HepG2 (cell line): ENCODE measurements around the gene ANKHD1. TPM values are rescaled to one million over a fixed set of nuclear protein-coding genes. Genes with fewer than 3 reads are reported as not detected.

Experiments used
- ATAC-seq: fragments of 200-7000 bp; cut with Tn5 transposase; 3 replicates; pipeline ENCODE4 v1.9.1; 2020; ENCODE audit warnings: mild to moderate bottlenecking, moderate library complexity
- BruUV-seq: library from RNA; stranded (reverse); fragments of 400-500 nt; replicated peaks from 2 replicates; lab custom pipeline; 2021; lab: Mats Ljungman, UMichigan
- CTCF ChIA-PET: fragments of 300-600 bp; formaldehyde crosslinking; extraction: SDS; loops from one replicate; lab custom pipeline; 2021; ENCODE audit warnings: low total read pairs, inconsistent platforms, low intra/inter-chr PET ratio; lab: Yijun Ruan, JAX
- POLR2A ChIA-PET: fragments of 350-600 bp; sonication (Branson Sonifier 250); formaldehyde crosslinking; loops from one replicate; lab custom pipeline; 2020; ENCODE audit warnings: antibody characterized with exemption, inconsistent platforms; lab: Yijun Ruan, JAX
- DNase-seq: peaks from one replicate; pipeline ENCODE4 v3.0.0-alpha.2; 2015; ENCODE audit warnings: low spot score
- FAIRE-seq: peaks from 3 replicates; lab custom pipeline; 2011; peaks lifted over from hg19 to GRCh38; lab: Jason Lieb, UNC
- H2AFZ ChIP-seq: one replicate; pipeline ENCODE4 v1.6.1; 2011; ENCODE audit warnings: low read length, inconsistent platforms
- H3K27ac ChIP-seq: fragments of 300-600 bp; 3 replicates; pipeline ENCODE4 v1.8.0; 2011; ENCODE audit warnings: mixed run types, mild to moderate bottlenecking, mixed read lengths, low read length, inconsistent platforms; ENCODE audit not compliant: insufficient read depth; ENCODE audit errors: extremely low read length
- H3K27me3 ChIP-seq, 2 experiments: fragments of 200-600 bp in 1 of 2; 2 replicates in 1 of 2; 3 replicates in 1 of 2; pipeline versions ENCODE4 v1.6.0 to v1.8.0; 2011; ENCODE audit warnings: low read length in 2 of 2, mild to moderate bottlenecking in 2 of 2, moderate library complexity in 2 of 2, inconsistent platforms in 1 of 2; ENCODE audit not compliant: insufficient read depth in 2 of 2, control insufficient read depth in 1 of 2
- H3K36me3 ChIP-seq, 2 experiments: fragments of 200-600 bp in 1 of 2; replicated peaks in 1 of 2; 2 replicates in 1 of 2; 3 replicates in 1 of 2; pipeline versions ENCODE4 v1.5.1 to v1.8.0; 2011; ENCODE audit warnings: low read length in 2 of 2, inconsistent platforms in 1 of 2; ENCODE audit not compliant: insufficient read depth in 2 of 2, control insufficient read depth in 1 of 2
- H3K4me1 ChIP-seq: 2 replicates; pipeline ENCODE4 v1.5.1; 2012; ENCODE audit warnings: low read length, inconsistent platforms; ENCODE audit not compliant: insufficient read depth
- H3K4me2 ChIP-seq: 2 replicates; pipeline ENCODE4 v1.6.0; 2011; ENCODE audit warnings: low read depth, low read length, inconsistent platforms
- H3K4me3 ChIP-seq, 3 experiments: fragments of 200-600 bp in 1 of 3; sonication (generic), shearing (Covaris generic) in 1 of 3; replicated peaks in 1 of 3; 2 replicates each; pipeline ENCODE4 v1.5.1; 2011 to 2016; ENCODE audit warnings: low read length in 3 of 3, inconsistent platforms in 2 of 3, low read depth in 2 of 3, mild to moderate bottlenecking in 2 of 3, control low read depth in 1 of 3, mixed read lengths in 1 of 3; ENCODE audit not compliant: insufficient read depth in 1 of 3
- H3K79me2 ChIP-seq: one replicate; pipeline ENCODE4 v1.6.1; 2011; ENCODE audit warnings: low read length, inconsistent platforms; ENCODE audit not compliant: insufficient read depth
- H3K9ac ChIP-seq: 2 replicates; pipeline ENCODE4 v1.6.0; 2011; ENCODE audit warnings: mild to moderate bottlenecking, low read depth, low read length, inconsistent platforms; ENCODE audit not compliant: insufficient read depth
- H3K9me3 ChIP-seq: 2 replicates; pipeline ENCODE4 v1.5.1; 2012; ENCODE audit warnings: mild to moderate bottlenecking, low read length
- H4K20me1 ChIP-seq: 2 replicates; pipeline ENCODE4 v1.6.0; 2011; ENCODE audit warnings: inconsistent platforms, mild to moderate bottlenecking, low read length, moderate library complexity; ENCODE audit not compliant: insufficient read depth
- CC2D1A ChIP-seq: sonication (generic); formaldehyde crosslinking; IDR thresholded peaks from 2 replicates; pipeline ENCODE4 v1.8.1; 2023; ENCODE audit warnings: mild to moderate bottlenecking, missing genetic modification reagents
- SOX13 ChIP-seq, 3 experiments: fragments of 450-650 bp in 1 of 3; sonication (generic) in 1 of 3; formaldehyde crosslinking in 1 of 3; IDR thresholded peaks in 2 of 3; conservative IDR thresholded peaks in 1 of 3; 2 replicates each; pipeline versions ENCODE4 v1.5.0 to v1.6.1; 2016 to 2020; ENCODE audit warnings: antibody characterized with exemption in 1 of 3, mild to moderate bottlenecking in 1 of 3, missing compliant biosample characterization in 1 of 3, missing genetic modification reagents in 1 of 3, moderate library complexity in 1 of 3
- THAP11 ChIP-seq: IDR thresholded peaks from 2 replicates; pipeline ENCODE4 v1.6.1; 2016; ENCODE audit warnings: missing biosample characterization, missing genetic modification reagents
- THAP9 ChIP-seq: sonication (generic); formaldehyde crosslinking; IDR thresholded peaks from 2 replicates; pipeline ENCODE4; 2020; ENCODE audit warnings: missing genetic modification reagents, mild to moderate bottlenecking, borderline replicate concordance
- ZBTB33 ChIP-seq: sonication (generic); formaldehyde crosslinking; IDR thresholded peaks from 2 replicates; pipeline ENCODE4 v1.4.0; 2020; ENCODE audit warnings: missing genetic modification reagents
- ZNF704 ChIP-seq: sonication (generic); formaldehyde crosslinking; IDR thresholded peaks from 2 replicates; pipeline ENCODE4 v1.8.1; 2023; ENCODE audit warnings: mild to moderate bottlenecking, inconsistent platforms, moderate library complexity, missing genetic modification reagents, borderline replicate concordance
- WGBS: methylation state at CpG from one replicate; pipeline ENCODE4 v1.1.6; 2017; ENCODE audit warnings: low lambda C conversion rate; 5-methylcytosine and 5-hydroxymethylcytosine counted together
- in situ Hi-C: cut with HindIII; loops from 2 replicates; pipeline ENCODE4 v1.10.0; 2017; ENCODE audit warnings: low pct_unique_long_range_greater_than_20kb; ENCODE audit not compliant: extremely low pct_ligation_motif_present
- intact Hi-C: fragments of 100-400 bp; cut with micrococcal nuclease; formaldehyde crosslinking; loops from one replicate; pipeline ENCODE4 v1.10.0; 2022; ENCODE audit not compliant: unreplicated experiment
- polyA plus RNA-seq, 8 experiments: library from polyadenylated mRNA; depleted of rRNA in 3 of 8; stranded (reverse) in 7 of 8; unstranded in 1 of 8; fragments of >200 nt; fragmentation: Illumina TruSeq in 4 of 8; extraction: Trizol in 4 of 8; gene quantifications; 2 replicates each; pipeline versions ENCODE4 v1.2.1 to v1.2.3, GENCODE V29; 2011 to 2016; ENCODE audit warnings: low read depth in 4 of 8, missing spikeins in 1 of 8, mixed read lengths in 1 of 8; ENCODE audit not compliant: insufficient read depth in 1 of 8
- total RNA-seq, 5 experiments: library from RNA; depleted of rRNA; stranded (reverse); fragments of >200 nt; fragmentation: Illumina TruSeq; extraction: Trizol; gene quantifications; 2 replicates each; pipeline ENCODE4 v1.2.3, GENCODE V29; 2016; ENCODE audit warnings: low read depth in 1 of 5

The ANKHD1 gene
- total and polyA plus RNA-seq, 2 of the 13 experiments (the other 11 are each of a cell fraction or from before 2014, with no cell fraction given): 69.9 to 82.0 TPM

DNA sequence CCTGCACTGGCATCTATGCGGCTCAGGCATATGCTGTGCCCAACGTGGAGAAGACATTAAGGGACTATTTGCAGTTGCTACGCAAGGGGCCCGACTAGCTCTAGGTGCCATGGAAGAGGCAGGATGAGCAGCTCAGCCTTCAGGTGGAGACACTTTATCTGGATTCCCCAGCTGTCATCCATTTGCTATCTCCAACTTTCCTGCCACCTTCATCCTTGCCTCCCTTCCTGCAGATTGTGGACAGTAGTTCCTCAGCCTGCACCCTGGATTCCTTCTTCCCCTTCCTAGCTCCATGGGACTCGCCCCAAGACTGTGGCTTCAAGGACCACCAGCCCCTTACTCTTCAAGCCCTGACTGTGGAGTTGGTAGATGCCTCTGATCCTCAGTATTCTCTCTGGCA lies 165.0 kb downstream of the ANKHD1 start (continued):
- TF ChIP-seq CC2D1A: no peak

- in situ Hi-C loops: loop anchor here (10.0 kb wide), 1 partner anchor 158 kb away; no protein-coding TSS in a partner anchor
- no peak overlapping the region for H2AFZ ChIP-seq
- BruUV-seq: no TSS peak
- intact Hi-C loops: no loop called here
- CTCF ChIA-PET: no interaction called here
- H4K20me1 ChIP-seq: no peaks in the 10 kb centered on the region
- peaks cover 0 to 5% of the 10 kb centered on the region in 2 experiments; a peak in 1 of 5 replicates for H3K27me3 ChIP-seq
- no peak for DNase-seq
- no peak overlapping the region for H3K9ac ChIP-seq
- no peaks in the 10 kb centered on the region for H3K36me3 ChIP-seq
- no peak overlapping the region for H3K4me2 ChIP-seq
- H3K9me3 ChIP-seq: no peaks in the 10 kb centered on the region
- H3K4me1 ChIP-seq: peaks cover 25% of the 10 kb centered on the region
- no peak for TF ChIP-seq SOX13 (IDR thresholded peaks at IDR 0.05)
- TF ChIP-seq SOX13 (CRISPR knock-in tag; conservative IDR thresholded peaks at IDR 0.05 in 1 of 2, IDR thresholded peaks at IDR 0.05 in 1 of 2): no peak
- TF ChIP-seq ZNF704: no peak
- no peak for TF ChIP-seq THAP9 (CRISPR knock-in tag)
- TF ChIP-seq ZBTB33 (CRISPR knock-in tag): peak; percentile 31; the same call in 1 of the 2 replicates
- no peak for TF ChIP-seq THAP11
- H3K4me3 ChIP-seq: no peak overlapping the region
- POLR2A ChIA-PET: interaction anchor here (2.5 kb wide), 1 partner anchor 10 kb away, joined by 7 read pairs; the partner anchor contains the start of gene SRA1
- no peak for FAIRE-seq
- 85% methylated on average over 8 of the region's 22 CpGs for WGBS
- H3K79me2 ChIP-seq: no peaks in the 10 kb centered on the region
- no peak for ATAC-seq
- no peak overlapping the region for H3K27ac ChIP-seq
Measured at GRCh38 chr5:140567136-140567818, 165.6 kb downstream of the ANKHD1 start.
